OCI-M2 (cell line): ENCODE measurements around the gene JARID2.

Experiments used
- DNase-seq: peaks from one replicate; lab custom pipeline; 2025; ENCODE audit not compliant: unreplicated experiment; lab: John Stamatoyannopoulos, UW

JARID2 gene

GRCh38 chr6:15458021-15458459 lies 212.2 kb downstream of the JARID2 start:
- no peak for DNase-seq

GRCh38 chr6:15460110-15460727 lies 214.3 kb downstream of the JARID2 start:
- no peak for DNase-seq

GRCh38 chr6:15461127-15461944 lies 215.5 kb downstream of the JARID2 start:
- no peak for DNase-seq

- DNase-seq, result no peak
Measured at GRCh38 chr6:15462256-15462655, 216.4 kb downstream of the JARID2 start.

- DNase-seq, result no peak
Measured at GRCh38 chr6:15462717-15463525, 217.1 kb downstream of the JARID2 start.

GRCh38 chr6:15464211-15464725 lies 218.4 kb downstream of the JARID2 start:
- no peak for DNase-seq

GRCh38 chr6:15465212-15465611 lies 219.3 kb downstream of the JARID2 start:
- no peak for DNase-seq

GRCh38 chr6:15470746-15471145 lies 224.9 kb downstream of the JARID2 start:
- no peak for DNase-seq

GRCh38 chr6:15472621-15473020 lies 226.8 kb downstream of the JARID2 start:
- no peak for DNase-seq

- DNase-seq, result no peak
Measured at GRCh38 chr6:15473174-15473573, 227.3 kb downstream of the JARID2 start.

- DNase-seq, result no peak
Measured at GRCh38 chr6:15473741-15474161, 227.9 kb downstream of the JARID2 start.

- DNase-seq, result no peak
Measured at GRCh38 chr6:15474196-15474595, 228.3 kb downstream of the JARID2 start.

- DNase-seq, result no peak
Measured at GRCh38 chr6:15475261-15475660, 229.4 kb downstream of the JARID2 start.

- no peak for DNase-seq
Measured at GRCh38 chr6:15475872-15476271, 230.0 kb downstream of the JARID2 start.

- no peak for DNase-seq
Measured at GRCh38 chr6:15476631-15477380, 230.9 kb downstream of the JARID2 start.

GRCh38 chr6:15477746-15478145 lies 231.9 kb downstream of the JARID2 start:
- no peak for DNase-seq

- DNase-seq, result no peak
Measured at GRCh38 chr6:15479761-15480160, 233.9 kb downstream of the JARID2 start.

- DNase-seq, result no peak
Measured at GRCh38 chr6:15480525-15480924, 234.7 kb downstream of the JARID2 start.

GRCh38 chr6:15481390-15482291 lies 235.8 kb downstream of the JARID2 start:
- no peak for DNase-seq

GRCh38 chr6:15483060-15483459 lies 237.2 kb downstream of the JARID2 start:
- no peak for DNase-seq
